Natural killer cell (primary cell): ENCODE results near the gene SCTR. TPM values are rescaled to one million over a fixed set of nuclear protein-coding genes. Genes with fewer than 3 reads are reported as not detected.

ENCODE experiments used
- ATAC-seq, 3 donors: fragments of 150-1000 bp in 2 of 3; fragments of 200-7000 bp in 1 of 3; cut with Tn5 transposase; 1 replicate in 1 of 3; 2 replicates in 2 of 3; pipeline ENCODE4 v1.10.0; 2021; ENCODE audit warnings: mild to moderate bottlenecking in 2 of 3, moderate library complexity in 2 of 3
- DNase-seq, 2 donors: peaks; one replicate each; pipeline versions ENCODE4 v3.0.0 to v3.0.0-alpha.2; 2013 to 2021; ENCODE audit warnings: mixed read lengths in 1 of 2
- H3K27ac ChIP-seq: one replicate; pipeline ENCODE4 v1.5.1; 2013; ENCODE audit warnings: mild to moderate bottlenecking, low read length
- H3K27me3 ChIP-seq: one replicate; pipeline ENCODE4 v1.6.1; 2013; ENCODE audit warnings: low read length; ENCODE audit not compliant: control insufficient read depth, insufficient read depth
- H3K36me3 ChIP-seq: one replicate; pipeline ENCODE4 v1.6.1; 2013; ENCODE audit warnings: low read length; ENCODE audit not compliant: control insufficient read depth, insufficient read depth
- H3K4me1 ChIP-seq: one replicate; pipeline ENCODE4 v1.6.1; 2013; ENCODE audit warnings: low read length; ENCODE audit not compliant: control insufficient read depth, insufficient read depth
- H3K4me3 ChIP-seq: one replicate; pipeline ENCODE4 v1.5.1; 2013; ENCODE audit warnings: low read length
- H3K9me3 ChIP-seq: one replicate; pipeline ENCODE4 v1.6.1; 2013; ENCODE audit warnings: low read length; ENCODE audit not compliant: control insufficient read depth, insufficient read depth
- H3K27ac Mint-ChIP-seq, 2 donors: one replicate each; pipeline ENCODE4 v1.8.0; 2022; ENCODE audit warnings: mild to moderate bottlenecking in 2 of 2, mixed read lengths in 2 of 2, moderate library complexity in 1 of 2
- H3K27me3 Mint-ChIP-seq, 2 donors: one replicate each; pipeline ENCODE4 v1.8.0; 2022; ENCODE audit warnings: low read depth in 2 of 2, mixed read lengths in 2 of 2
- H3K36me3 Mint-ChIP-seq: one replicate; pipeline ENCODE4 v1.8.0; 2022; ENCODE audit warnings: mixed read lengths
- H3K4me1 Mint-ChIP-seq, 2 donors: one replicate each; pipeline ENCODE4 v1.8.0; 2022; ENCODE audit warnings: mixed read lengths in 2 of 2
- H3K4me3 Mint-ChIP-seq: one replicate; pipeline ENCODE4 v1.8.0; 2022; ENCODE audit warnings: mild to moderate bottlenecking, moderate library complexity, mixed read lengths
- H3K9me3 Mint-ChIP-seq, 2 donors: one replicate each; pipeline ENCODE4 v1.8.0; 2022; ENCODE audit warnings: mixed read lengths in 2 of 2
- CTCF ChIP-seq: fragments of 200-600 bp; IDR thresholded peaks from one replicate; pipeline ENCODE4 v1.8.0; 2022; ENCODE audit warnings: antibody characterized with exemption
- WGBS: methylation state at CpG from one replicate; pipeline ENCODE4 v1.1.7; 2013; ENCODE audit warnings: missing lambda C conversion rate; ENCODE audit not compliant: insufficient coverage; 5-methylcytosine and 5-hydroxymethylcytosine counted together
- intact Hi-C: fragments of 100-400 bp; cut with micrococcal nuclease; formaldehyde crosslinking; loops from one replicate; pipeline ENCODE4 v1.14.2; 2022
- total RNA-seq, 4 donors: library from RNA; stranded (reverse); fragments of 120-200 nt in 1 of 4; gene quantifications; one replicate each; pipeline versions ENCODE4 v1.2.3 to v1.2.4, GENCODE V29; 2013 to 2022

SCTR gene
- total RNA-seq, 3 donors from 2014 or later (not counting 1 experiment from before 2014, with no cell fraction given) = not detected

DNA sequence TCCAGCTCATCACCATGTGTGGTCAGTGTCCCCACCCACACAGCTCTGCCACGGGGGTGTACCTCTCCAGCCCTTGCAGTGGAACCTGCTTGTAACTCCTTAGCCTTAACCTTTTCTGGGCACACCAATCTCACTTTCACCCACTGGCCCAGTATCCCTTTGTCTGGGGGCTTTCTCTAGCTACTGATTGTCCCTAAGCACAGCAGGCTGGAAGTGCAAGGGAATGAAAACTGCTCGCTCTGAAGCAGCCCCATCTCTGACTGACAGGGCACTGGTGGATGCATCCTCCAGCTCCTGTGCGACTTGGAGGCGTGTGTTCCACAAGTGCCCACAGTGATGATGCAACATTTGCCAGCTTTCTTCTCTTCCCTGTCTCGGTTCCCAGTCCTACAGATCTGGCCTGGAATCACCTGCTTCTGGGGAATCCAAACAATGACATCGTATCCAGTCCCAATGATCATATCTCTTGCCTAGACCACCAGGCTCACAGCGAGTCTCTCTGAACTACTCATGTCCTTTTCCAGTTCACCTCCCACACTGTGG lies 33.6 kb downstream of the SCTR start:
- 80% methylated on average over 7 of the region's 7 CpGs for WGBS
- H3K36me3 ChIP-seq = no peaks in the 10 kb centered on the region
- no peaks in the 10 kb centered on the region for H3K9me3 ChIP-seq
- no peak overlapping the region for H3K27ac Mint-ChIP-seq
- no peak for TF ChIP-seq CTCF
- H3K27me3 ChIP-seq = no peaks in the 10 kb centered on the region
- DNase-seq (no peak), ATAC-seq (no peak)
- no peak overlapping the region for H3K27ac ChIP-seq
- intact Hi-C loops = no loop called here
- no peaks in the 10 kb centered on the region for H3K36me3 Mint-ChIP-seq
- H3K9me3 Mint-ChIP-seq = no peaks in the 10 kb centered on the region
- no peak overlapping the region for H3K4me3 Mint-ChIP-seq
- peaks cover 5 to 12% of the 10 kb centered on the region in 2 donors for H3K27me3 Mint-ChIP-seq
- H3K4me1 ChIP-seq = no peaks in the 10 kb centered on the region
- H3K4me3 ChIP-seq = no peak overlapping the region
- no peaks in the 10 kb centered on the region for H3K4me1 Mint-ChIP-seq

DNA sequence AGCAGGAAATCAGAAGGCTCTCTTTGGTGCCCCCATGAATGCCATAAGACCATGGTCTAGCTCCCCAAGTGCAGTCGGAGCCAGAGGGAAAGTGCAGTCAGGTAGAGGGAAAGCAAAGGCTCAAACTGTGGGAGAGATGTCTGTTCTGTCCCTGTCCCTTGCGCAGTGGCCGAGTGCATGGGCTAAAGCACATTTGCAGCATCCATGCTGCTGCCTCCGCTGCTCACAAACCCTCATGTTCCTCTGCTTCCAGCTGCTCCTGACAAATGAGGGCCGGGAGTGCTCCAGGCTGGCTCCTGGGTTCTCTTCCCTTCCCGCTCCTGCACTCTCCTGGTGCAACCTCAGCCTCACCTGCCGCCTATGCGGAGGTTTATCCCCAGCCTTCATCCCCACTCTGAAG lies 34.2 kb downstream of the SCTR start:
- intact Hi-C loops = no loop called here
- peaks cover 0 to 12% of the 10 kb centered on the region in 2 donors for H3K27me3 Mint-ChIP-seq
- TF ChIP-seq CTCF = no peak
- WGBS = 88% methylated on average over 8 of the region's 8 CpGs
- Histone ChIP-seq H3K36me3 (no peaks in the 10 kb centered on the region), H3K9me3 (no peaks in the 10 kb centered on the region), H3K27ac (no peak overlapping the region), H3K4me1 (no peaks in the 10 kb centered on the region), H3K4me3 (no peak overlapping the region), H3K27me3 (no peaks in the 10 kb centered on the region)
- no peaks in the 10 kb centered on the region for H3K36me3 Mint-ChIP-seq
- no peak overlapping the region for H3K4me3 Mint-ChIP-seq
- H3K9me3 Mint-ChIP-seq = no peaks in the 10 kb centered on the region
- ATAC-seq = no peak
- H3K27ac Mint-ChIP-seq = no peak overlapping the region
- no peak for DNase-seq
- no peaks in the 10 kb centered on the region for H3K4me1 Mint-ChIP-seq

- H3K36me3 Mint-ChIP-seq = no peaks in the 10 kb centered on the region
- H3K27me3 Mint-ChIP-seq = peaks cover 0 to 10% of the 10 kb centered on the region in 2 donors
- H3K4me1 Mint-ChIP-seq = no peaks in the 10 kb centered on the region
Observed at GRCh38 chr2:119489232-119489952, 34.9 kb downstream of the SCTR start.

More at GRCh38 chr2:119489232-119489952, 34.9 kb downstream of the SCTR start:
- ATAC-seq = no peak
- TF ChIP-seq CTCF = no peak
- Histone ChIP-seq H3K36me3 (no peaks in the 10 kb centered on the region), H3K27me3 (no peaks in the 10 kb centered on the region), H3K9me3 (no peaks in the 10 kb centered on the region), H3K27ac (no peak overlapping the region), H3K4me3 (no peak overlapping the region), H3K4me1 (no peaks in the 10 kb centered on the region)
- H3K9me3 Mint-ChIP-seq = no peaks in the 10 kb centered on the region
- H3K27ac Mint-ChIP-seq = no peak overlapping the region
- no peak for DNase-seq
- 89% methylated on average over 10 of the region's 10 CpGs for WGBS
- intact Hi-C loops = no loop called here
- no peak overlapping the region for H3K4me3 Mint-ChIP-seq
